HG03460 (cell line): Measurements from ENCODE around the gene NFAM1.

Source experiments
- ATAC-seq: cut with Tn5 transposase; IDR thresholded peaks from one replicate; pipeline ENCODE4 v1.9.1; 2021; ENCODE audit not compliant: unreplicated experiment

Gene NFAM1, protein sequence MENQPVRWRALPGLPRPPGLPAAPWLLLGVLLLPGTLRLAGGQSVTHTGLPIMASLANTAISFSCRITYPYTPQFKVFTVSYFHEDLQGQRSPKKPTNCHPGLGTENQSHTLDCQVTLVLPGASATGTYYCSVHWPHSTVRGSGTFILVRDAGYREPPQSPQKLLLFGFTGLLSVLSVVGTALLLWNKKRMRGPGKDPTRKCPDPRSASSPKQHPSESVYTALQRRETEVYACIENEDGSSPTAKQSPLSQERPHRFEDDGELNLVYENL

DNA sequence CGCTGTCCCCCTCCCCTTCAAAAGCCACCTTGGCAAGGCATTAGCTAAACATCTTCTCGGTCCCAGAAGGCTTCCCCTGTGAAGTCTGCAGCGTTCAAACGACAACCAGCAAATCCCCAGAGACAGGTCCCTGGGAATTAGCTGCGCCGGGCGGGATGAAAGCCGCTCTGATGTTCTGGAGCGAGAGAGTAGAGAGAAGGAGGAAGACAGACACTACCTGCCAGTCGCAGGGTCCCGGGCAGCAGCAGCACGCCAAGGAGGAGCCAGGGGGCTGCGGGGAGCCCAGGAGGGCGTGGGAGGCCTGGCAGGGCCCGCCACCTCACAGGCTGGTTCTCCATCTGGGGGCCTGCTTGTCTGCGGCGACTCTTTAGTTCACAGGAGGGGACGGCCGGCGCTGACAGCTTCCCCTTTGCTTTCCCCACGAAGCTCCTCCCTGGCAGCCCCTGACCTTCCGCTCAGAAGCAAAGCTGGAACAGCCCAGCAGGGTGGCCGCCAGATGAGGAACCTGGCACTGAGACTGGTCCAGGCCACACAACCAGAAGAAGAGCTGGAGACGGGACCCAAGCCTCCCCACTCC lies at the start of gene NFAM1:
NFAM1 (minus strand) TSS at position 384 of the 577 bp plus-strand sequence; CDS start at position 338, 46 bp downstream.
- no peak for ATAC-seq

- no peak for ATAC-seq
These were observed 42.9 kb upstream of the NFAM1 start for GRCh38 chr22:42475122-42475521.

- no peak for ATAC-seq
These were observed 41.4 kb upstream of the NFAM1 start for GRCh38 chr22:42473484-42474193.

- no peak for ATAC-seq
These were observed 40.5 kb upstream of the NFAM1 start for GRCh38 chr22:42472671-42473070.

- ATAC-seq: no peak
These were observed 39.2 kb upstream of the NFAM1 start for GRCh38 chr22:42471441-42471840.

GRCh38 chr22:42470366-42471082 lies 38.3 kb upstream of the NFAM1 start:
- ATAC-seq: no peak

DNA sequence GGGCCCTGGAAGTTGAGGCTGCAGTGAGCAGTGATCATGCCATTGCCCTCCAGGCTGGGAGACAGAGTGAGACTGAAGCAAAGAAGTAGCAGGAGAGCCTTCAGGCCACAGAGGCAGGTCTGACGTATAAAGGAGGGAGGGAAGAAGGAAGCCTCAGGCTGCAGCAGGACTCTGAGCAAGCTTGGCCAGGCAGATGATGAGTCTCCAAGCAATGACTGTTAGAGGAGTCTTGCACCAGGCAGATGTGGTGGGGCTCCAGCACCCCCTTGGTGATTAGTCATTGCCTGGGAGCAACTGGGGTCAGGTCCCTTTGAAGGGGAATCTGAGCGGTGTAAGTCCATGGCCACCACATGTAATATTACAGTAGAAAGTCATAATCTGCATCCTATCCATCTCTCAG lies 36.6 kb upstream of the NFAM1 start:
- ATAC-seq: no peak

DNA sequence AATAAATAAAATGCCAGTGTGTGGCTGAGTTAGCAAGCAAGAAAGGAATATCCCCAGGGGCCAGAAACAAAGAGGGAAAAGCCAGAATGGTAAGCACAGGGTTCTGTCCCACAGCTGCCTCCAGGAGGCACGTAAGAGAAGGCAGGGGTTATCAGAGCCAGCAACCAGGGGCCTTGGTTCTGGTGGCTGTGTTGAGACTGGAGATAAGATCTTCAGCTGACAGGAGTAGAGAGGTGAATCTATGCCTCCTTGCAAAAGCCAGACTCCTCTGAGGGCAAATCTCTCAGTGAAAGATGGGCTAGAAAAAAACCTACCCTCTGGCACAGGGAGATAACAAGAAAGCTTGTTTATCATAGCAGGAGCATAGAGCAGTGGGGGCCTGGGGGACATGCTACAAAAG lies 29.8 kb upstream of the NFAM1 start:
- ATAC-seq: no peak

DNA sequence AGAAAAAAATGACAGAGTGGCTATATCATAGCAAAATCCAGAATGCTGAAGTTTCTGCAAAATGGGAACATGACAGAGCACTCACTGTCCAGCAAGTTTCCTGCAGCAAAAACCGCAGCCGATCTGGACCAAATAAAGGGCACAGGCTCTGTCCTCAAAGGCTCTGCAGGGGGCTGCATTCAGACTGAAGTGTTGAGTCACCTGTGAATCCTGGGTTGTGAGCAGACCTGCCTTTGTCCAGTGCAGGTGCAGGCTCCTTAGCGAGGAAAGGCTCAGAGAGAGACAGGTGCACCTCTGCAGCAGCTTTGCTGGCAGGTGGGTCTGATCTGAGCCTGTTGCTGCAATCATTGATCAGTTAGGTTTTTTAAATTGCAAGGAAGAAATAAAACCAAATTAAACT lies 29.3 kb upstream of the NFAM1 start:
- no peak for ATAC-seq

DNA sequence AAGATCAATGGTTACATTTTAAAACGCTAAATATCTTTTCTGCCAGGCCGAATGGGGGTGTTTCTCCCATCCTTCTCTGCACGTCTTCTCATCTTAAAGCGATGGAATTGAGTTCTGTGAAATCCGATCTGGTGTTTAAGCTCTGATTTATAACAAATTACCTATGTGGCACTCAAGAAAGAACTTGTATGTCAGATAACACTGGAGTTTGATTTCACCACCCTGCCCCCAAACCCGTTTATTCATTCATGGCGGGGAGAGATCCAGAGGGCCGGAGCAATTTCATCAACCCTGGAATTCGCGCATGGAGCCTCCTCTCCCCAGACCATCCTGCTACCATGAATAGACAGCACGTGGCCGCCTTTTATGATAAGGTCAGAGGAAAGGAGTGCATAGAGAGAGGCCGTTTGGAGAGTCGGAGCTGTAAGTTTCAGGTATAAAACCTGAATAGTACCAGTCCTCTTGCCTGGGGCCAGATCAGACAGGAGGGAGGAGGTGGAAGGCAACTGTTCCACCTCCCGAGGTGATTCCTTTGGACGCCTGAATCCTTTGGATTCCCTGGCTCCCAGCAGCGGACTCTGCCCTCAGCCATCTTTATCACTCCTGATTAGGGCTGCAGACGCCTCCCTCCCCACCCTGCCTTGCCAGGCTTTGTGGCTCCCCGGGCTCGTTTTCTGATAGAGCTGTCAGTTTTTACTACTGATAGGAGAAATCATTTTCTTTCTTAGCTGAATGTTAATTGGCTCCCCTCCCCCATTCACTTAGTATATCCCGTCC lies 27.3 kb upstream of the NFAM1 start:
- no peak for ATAC-seq

- ATAC-seq: no peak
These were observed 20.7 kb upstream of the NFAM1 start for GRCh38 chr22:42452916-42453315.

DNA sequence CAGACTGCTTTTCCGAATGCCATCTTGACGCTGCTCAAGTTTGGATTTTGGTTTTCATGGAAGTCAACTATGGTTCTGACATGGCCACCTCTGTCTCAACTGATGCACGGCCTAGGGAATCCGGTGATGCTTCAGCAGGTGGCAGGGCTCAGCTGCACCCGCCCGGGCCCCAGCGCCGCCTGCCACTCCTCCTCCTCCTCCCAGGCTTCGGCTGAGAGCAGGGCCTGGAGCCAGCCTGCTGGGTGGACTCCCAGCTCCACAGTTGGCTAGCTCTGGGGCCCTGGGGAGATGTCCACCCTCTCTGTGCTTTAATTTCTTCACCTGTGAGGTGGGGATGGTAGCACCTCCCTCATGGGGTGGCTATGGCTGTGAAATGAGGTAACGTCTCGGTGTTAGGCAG lies 20.3 kb upstream of the NFAM1 start:
- no peak for ATAC-seq

DNA sequence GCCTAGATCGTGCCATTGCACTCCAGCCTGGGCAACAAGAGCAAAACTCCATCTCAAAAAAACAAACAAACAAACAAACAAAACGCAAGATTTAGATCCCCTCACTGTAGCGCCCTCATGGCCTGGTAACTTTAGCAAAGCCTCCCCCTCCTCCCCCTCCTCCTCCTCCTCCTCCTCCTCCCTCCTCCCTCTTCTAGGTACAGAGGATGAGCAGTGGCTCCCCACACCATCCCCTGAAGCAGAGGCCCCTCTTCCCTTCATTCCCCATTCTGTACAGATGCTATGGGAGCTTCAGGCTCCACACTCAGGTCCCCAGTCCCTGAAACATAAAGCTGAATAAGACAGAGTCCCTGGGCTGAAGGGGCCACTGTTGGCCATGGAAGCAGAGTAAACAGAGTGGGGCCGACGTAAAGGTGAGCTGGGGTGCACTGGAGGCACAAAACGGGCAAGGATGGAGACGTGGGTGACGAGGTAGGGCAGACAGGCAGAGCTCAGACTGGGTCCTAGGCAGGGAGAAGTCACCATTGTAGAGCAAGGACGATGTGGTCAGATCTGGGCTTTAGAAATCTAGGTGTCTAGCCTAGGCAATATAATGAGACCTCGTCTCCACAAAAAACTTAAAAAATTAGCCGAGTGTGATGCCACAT lies 19.4 kb upstream of the NFAM1 start:
- ATAC-seq: no peak

DNA sequence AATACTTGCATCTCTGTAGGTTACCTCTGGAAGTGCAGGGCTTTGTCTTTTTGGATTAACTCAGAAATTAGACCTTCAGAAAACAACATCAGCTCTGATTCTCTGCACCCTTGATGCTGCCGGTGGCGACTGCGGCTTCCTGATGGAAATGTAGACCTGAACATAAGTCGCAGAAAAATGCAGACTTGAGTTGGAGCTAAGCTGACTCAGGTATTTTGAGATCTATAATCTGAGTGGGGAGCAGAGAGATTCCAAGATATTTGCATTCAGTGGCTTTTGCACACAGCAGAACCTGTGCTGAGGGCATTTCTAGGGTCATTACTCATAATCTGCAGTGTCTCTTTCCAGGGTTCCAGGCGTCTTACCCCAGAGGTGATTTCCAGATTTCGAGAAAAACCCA lies 18.7 kb upstream of the NFAM1 start:
- no peak for ATAC-seq

- no peak for ATAC-seq
These were observed 13.9 kb upstream of the NFAM1 start for GRCh38 chr22:42446151-42446550.

DNA sequence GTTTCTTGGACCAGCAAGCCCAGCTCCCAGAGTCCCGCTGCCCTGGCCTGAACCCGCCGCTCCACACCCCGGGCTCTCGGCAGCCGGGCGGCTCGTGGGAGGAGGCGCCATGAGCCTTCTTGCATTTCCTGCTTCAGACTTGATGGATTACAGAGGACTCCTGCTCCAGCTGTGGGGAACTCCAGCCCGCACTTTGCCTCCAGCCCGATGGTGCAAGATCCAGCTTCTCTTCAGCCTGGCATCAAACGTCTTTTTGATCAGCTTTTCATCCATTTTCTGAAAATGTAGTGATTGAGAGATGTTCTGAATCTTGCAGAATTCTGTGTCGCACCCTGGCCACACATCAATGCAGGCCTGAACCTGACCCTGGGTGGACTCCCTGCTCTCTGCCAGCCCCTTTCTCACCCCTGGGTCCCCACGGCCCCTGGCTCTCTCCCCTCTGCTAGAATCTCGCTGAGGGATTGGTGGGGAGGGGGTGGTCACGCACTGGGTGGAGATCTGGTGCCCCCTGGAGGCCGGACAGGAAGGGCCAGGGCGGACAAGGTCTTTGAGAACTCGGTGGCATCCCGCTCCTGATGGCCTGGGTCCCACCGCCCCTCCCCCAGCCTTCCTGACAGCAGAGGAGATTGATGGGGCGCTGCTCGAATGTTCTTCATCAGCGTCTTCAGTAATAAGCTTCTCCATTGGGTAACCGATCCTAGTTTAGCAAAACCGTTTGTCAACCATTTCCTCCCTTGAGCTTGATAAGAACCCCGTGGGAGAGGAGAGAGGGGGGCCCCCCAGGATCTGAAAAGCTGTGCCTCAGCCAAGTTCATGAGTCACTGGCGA lies 12.1 kb upstream of the NFAM1 start:
- ATAC-seq: no peak

DNA sequence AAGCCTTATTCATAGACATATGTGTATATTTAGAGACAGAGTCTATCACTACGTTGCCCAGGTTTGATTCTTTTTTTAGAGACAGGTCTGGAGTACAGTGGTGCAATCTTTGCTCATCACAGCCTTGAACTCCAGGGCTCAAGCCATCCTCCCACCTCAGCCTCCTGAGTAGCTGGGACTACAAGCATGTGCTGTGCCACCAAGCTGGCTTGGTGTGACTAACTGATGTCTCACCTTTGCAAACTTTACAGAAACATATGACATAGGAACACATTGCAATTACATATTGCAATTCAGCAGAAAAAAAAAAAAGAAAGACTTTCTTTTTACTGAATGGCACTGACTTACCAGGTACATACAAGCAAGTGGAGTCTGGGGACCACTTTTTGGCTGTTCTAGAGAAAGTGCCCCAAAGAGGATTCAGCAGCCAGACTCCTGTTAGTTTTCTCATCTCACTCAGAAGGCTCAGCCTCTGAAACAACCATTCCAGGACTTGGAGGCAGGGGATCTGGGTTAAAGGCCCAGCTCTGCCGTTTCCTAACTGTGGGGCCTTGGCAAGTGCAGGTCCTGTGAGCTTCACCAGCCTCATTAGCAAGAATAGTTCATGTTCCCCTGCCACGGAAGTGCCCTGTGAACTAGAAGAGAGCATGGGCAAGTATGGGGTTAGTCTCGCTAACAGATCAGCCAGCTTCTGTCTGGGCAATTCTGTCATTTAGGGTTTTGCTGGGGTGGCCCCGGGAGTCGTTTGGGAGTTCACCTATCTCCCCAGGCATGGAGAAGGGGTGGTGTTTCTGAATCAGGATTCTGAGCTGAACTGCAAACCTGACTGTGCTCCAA lies 11.3 kb upstream of the NFAM1 start:
- no peak for ATAC-seq

- no peak for ATAC-seq
These were observed 10.5 kb upstream of the NFAM1 start for GRCh38 chr22:42442748-42443147.

GRCh38 chr22:42440728-42441127 lies 8.5 kb upstream of the NFAM1 start:
- no peak for ATAC-seq
